Stimulated activated CD4-positive, alpha-beta T cell treated with anti-CD3 and anti-CD28 coated beads, Interleukin-15, amount 100 ng/mL, for 48 hours (primary cell): ENCODE measurements around the gene UGT8.
"Not testable (repeated sequence)": the region's sequence is repeated elsewhere in the genome, so short reads cannot be mapped to it uniquely, and the experiment has no call there.

Experiments
- DNase-seq, 2 donors: peaks; one replicate each; pipeline ENCODE4 v3.0.0-alpha.2; 2020; ENCODE audit warnings: low read depth in 2 of 2

UGT8 gene, protein sequence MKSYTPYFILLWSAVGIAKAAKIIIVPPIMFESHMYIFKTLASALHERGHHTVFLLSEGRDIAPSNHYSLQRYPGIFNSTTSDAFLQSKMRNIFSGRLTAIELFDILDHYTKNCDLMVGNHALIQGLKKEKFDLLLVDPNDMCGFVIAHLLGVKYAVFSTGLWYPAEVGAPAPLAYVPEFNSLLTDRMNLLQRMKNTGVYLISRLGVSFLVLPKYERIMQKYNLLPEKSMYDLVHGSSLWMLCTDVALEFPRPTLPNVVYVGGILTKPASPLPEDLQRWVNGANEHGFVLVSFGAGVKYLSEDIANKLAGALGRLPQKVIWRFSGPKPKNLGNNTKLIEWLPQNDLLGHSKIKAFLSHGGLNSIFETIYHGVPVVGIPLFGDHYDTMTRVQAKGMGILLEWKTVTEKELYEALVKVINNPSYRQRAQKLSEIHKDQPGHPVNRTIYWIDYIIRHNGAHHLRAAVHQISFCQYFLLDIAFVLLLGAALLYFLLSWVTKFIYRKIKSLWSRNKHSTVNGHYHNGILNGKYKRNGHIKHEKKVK

DNA sequence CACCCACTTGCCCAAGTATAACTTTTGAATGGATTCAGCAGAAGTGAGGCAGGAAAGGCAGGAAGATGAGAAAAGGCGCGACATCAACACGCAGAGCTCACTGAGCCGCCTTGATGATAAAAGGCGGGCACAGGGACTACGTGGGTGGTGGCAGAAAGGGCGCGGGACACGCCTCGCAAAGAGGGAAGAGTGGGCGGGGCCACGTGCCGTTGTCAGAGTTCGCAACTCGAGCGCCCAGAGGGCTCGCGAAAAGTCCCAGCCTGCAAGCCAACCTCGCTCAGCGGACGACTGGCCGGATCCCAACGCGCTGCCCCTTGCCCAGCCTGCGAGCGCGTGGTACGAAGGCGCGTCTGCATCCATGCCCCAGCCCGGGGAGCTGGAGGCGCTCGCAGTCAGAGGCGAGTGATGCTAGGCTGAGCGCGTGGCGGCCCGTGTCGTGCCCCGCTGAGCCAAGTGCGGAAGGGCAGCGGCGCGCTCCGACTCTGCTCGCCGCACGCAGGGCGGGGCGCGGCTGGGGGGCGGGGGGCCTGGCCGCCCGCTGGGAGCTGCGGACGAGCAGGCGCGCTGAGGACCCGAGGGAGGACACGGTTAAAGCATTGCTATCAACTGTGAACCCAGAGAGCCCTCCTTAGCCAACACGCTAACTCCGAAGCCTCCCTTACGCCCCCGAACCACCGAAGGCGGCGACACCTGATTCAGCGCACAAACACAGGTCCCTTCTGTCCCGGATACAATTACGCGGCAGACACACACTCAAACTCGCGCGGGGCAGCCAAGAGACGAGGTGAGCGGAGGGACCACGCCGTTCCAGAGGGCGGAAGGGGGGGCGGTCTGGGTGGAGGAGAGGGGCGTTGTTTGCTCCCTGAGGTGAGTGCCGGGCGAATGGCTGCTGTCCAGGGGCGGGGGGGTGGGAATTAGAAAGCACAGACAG is at the start of gene UGT8:
Gene UGT8 (plus strand): TSS at position 617 of the 931 bp plus-strand sequence. CDS start 24,074 bp downstream, outside the sequence.
- DNase-seq = peak; percentile 28 to 43

DNA sequence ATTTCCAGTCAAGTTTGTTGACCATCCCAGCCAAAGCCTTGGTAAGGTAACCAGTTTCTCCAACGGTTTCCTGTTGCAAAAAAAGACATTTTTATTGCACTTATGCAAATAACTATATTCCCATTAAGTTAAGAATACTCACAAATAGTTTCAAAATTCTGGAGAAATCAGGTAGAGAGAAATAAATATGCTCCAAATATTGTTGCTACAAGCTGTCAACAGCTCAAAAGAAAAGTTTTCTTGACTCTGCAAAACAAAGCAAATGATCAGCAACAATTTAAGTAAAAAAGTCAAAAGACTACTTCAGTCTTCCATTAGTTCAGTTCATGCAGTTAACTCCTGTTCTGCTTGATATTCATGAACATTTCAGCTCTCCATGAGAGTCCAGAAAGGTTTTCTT is 49.0 kb upstream of the UGT8 start:
- no peak for DNase-seq

DNA sequence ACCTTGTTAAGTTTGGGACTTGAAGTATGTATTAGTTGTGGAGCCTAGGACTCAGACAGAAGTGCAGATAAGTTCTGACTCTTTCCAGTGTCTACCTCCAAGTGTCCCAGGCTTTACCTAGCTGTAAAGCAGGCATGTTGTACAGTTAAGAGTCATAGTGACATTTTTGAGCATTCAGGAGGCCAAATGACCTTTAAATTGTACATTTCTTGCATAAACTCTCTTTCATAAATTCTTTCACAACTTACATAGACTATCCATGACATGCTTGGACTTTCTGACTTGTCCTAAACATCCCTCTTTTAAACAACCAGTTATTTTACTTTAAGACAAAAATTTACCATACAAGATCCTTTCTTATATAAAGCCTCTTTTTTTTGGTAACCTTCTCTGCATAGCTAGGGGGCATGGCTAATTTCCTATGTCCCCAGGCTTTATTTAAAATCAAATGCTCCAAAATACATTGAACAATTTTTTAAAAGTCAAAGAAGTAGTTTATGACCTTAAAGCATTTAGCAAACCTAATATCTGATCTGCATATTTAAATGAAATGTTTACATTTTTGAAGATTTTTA is 40.1 kb upstream of the UGT8 start:
- DNase-seq = no peak

DNA sequence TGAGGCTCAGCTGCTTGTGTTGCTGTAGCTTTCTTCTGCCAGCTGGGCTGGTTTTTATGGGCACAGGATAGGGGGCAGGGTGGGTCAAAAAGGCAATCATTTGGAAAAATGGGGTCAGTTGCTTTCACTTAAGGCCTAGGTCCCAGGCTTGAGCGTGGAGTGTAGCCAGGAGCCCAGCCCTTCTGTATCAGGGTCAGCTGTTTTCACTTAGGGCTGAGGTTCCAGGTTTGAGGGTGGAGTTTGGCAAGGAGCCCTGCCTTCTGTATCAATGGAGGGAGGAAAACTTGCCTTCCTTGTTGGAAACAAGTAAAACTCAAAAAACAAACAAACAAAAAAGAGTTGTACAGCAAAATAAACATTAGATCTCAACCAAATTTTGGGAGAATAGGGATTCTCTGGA is 37.0 kb upstream of the UGT8 start:
- no peak for DNase-seq

DNA sequence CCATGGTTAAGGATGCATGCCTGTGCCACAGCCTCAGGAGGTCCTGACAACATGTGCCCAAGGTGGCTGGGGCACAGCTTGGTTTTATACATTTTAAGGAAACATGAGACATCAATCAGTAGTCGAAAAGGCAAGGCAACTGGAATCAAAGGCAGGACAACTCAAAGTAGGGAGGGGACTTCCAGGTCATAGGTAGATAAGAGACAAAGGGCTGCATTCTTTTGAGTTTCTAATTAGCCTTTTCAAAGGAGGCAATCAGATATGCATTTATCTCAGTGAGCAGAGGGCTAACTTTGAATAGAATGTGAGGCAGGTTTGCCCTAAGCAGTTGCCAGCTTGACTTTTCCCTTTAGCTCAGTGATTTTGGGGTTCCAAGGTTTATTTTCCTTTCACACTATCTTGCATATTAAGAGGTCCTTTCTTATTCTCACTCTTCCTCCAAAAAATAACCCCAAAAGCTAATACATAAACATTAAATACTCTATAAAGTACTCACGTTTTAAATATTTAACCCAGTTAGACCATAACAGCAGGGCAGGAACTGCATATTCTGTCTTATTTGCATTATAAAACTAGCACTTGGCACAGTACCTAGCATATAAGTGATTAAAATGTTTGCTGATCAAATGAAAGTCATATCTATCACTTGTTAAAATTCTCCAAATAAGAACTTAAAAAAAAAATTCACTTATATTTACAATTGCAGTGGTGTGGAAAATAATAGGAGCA is 36.3 kb upstream of the UGT8 start:
- DNase-seq = no peak

DNA sequence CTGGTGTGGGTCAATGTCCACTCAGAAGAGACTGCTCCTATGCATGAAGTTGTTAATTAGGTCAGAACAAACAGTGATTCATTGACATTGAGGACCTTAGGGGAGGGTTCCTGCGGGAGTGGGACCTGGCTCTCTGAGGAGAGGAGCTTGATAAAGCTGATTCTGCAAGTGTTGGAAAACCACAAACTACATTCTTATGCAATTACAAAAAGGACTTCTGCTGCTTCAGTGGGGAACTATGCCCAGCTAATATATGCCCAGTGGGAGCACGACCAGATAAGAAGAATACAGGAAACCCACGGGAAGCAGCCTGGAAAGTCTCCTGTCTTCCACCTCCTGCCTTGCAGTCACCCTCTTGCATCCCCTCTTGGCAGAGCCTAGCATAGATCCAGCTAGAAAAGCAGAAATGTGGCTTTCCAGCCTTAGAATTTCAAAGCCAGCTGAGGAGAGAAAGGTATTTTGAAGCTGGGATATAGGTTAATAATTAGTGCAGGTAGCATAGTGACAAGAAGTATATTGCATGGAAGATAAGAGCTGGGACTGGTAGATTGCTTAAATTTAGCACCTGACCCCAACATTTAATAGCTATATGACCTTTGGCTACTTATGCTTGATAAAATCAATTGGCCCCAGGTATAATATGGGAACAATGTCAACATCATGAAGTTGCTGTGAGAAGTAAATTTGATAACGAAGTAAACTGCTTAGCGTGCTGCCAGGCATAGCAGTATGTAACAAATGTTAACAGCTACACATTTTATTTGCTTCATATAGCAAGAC is 34.9 kb upstream of the UGT8 start:
- DNase-seq = no peak

DNA sequence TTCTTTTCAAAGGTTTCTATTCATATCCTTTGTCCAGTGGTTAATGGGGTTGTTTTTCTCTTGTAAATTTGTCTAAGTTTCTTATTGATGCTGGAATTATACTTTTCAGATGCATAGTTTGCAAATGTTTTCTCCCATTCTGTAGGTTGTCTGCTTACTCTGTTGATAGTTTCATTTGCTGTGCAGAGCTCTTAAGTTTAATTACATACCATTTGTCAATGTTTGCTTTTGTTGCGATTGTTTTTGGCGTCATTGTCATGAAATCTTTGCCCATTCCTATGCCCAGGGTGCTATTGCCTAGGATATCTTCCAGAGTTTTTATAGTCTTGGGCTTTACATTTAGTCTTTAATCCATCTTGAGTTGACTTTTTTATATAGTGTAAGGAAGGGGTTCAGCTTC is 21.2 kb upstream of the UGT8 start:
- no peak for DNase-seq

DNA sequence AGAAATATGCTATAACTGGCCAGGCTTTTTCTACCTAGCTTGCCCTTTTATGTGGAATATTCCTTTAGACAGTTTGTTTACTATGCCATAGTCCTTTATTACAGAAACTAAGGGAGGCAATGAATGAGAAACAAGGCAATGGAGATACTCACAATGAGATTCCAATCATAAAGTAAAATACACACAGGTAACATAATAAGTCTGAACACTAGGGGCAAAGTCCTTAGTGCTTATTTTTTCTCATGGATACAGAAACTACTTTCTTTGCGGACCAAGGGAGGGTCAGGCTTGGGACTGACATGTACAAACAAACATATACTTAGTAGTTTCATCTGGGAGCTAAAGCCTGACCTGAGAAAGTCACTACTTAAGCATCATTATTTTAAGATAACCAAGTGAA is 16.0 kb upstream of the UGT8 start:
- no peak for DNase-seq

DNA sequence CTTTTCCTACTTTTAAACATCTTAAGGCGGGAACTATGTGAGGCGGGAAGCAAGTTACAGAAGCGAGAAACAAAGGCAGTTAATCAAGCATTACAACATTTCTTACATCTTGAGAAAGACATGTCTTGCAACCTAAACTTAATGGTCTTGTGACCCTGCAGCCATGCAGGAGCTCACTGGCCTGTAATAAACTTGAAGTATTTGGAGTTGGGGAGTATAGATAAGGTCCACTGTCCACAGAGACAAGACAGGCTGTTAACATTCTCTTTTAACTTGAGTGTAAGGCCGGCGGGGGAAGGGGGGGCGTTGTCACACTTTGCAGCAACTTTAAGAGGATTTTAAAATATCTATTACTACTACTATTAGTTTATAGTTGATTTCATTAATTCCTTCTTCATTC is 10.3 kb upstream of the UGT8 start:
- DNase-seq = no peak

DNA sequence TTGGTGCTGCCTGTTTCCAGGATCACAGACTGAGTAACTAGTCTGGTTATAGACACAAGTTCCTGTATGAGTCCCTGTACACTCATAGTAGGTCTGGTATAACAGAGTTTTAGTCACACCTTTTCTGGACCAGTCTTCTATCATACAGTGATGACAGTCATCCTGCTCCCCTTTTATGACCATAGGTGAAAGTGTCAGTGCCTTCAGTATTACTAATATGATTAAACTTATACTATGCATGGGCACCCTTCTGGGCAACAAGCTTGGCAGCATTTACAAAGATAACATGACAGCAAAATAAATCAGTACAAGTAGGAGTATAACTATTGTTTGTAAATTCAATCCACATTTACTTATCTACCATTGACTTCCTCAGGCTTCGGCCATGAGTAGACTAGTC is 8.2 kb upstream of the UGT8 start:
- DNase-seq = not testable (repeated sequence)

DNA sequence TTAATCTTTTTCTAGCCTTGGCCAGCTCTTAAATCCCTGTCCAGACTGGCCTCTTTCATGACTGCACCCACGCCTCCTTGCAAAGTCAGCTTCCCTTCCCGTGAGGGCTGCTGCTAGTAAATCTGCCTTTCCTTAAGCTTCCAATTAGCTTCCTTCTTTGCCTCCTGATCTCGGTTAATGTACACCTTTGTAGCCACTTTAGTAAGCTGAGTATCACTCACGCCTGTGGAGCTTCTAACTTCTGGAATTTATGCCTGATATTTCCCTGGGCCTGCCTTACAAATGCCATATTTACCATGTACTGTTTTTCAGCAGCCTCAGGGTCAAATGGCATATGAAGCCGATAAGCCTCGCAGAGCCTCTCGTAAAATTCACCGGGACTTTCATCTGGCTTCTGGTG is 5.1 kb upstream of the UGT8 start:
- no peak for DNase-seq

DNA sequence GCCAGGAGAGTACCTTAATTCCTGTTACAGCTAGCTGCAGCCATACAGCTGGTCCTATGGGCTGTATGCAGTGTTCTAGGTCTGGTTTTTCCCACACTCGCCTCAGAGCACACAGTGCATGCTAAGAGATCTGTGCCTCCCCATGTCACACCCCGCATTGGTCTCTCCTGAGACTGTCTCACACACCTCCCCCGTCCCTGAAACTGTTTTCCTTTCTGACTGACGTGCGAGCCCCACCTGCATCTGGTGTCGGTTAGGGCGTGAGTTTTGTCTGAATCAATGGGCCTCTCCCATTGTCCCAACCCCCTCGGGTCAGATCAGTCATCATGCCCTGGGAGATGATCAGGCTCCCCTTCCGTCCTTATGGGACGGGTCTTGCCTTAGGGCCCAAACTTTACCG is 3.4 kb upstream of the UGT8 start:
- DNase-seq = no peak

DNA sequence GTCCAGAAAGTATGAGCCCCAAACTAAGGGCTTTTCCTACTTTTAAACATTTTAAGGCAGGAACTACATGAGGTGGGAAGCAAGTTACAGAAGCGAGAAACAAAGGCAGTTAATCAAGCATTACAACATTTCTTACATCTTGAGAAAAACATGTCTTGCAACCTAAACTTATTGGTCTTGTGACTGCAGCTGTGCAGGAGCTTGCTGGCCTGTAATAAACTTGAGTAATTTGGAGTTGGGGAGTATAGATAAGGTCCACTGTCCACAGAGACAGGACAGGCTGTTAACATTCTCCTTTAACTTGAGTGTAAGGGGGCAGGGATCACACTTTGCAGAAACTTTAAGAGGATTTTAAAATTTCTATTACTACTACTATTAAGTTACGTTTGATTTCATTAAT is 2.7 kb upstream of the UGT8 start:
- no peak for DNase-seq

DNA sequence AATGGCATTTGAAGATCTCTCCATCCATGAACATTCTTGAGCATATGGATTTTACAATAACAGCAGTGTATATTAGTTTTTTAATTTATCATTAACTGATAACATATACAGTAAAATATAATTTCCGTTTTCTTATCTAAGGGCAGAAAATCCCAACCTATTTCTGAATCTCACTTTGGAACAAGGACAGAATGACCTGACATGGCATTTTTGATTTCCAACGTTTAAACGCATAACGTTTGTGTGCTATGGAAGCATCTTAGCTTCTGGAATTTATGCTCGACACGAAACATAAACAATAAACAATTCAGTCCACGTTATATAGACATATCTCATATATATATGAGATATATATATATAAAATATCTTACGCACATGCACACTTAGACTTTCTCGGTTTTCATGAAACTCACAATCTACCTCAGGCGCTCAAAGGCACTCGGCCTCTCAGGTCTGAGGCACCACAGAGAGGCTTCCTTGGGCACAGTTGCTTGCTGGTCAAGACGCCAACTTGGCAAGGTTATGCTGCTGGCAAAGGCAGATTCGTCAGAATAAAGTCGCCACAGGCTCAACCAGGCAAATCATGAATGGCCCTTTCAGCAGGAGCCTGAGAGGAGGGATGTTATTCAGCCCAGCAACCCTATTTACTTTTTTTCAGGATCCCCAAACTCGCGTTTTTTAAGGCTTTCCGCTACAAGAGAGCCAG is 1.0 kb upstream of the UGT8 start:
- no peak for DNase-seq

DNA sequence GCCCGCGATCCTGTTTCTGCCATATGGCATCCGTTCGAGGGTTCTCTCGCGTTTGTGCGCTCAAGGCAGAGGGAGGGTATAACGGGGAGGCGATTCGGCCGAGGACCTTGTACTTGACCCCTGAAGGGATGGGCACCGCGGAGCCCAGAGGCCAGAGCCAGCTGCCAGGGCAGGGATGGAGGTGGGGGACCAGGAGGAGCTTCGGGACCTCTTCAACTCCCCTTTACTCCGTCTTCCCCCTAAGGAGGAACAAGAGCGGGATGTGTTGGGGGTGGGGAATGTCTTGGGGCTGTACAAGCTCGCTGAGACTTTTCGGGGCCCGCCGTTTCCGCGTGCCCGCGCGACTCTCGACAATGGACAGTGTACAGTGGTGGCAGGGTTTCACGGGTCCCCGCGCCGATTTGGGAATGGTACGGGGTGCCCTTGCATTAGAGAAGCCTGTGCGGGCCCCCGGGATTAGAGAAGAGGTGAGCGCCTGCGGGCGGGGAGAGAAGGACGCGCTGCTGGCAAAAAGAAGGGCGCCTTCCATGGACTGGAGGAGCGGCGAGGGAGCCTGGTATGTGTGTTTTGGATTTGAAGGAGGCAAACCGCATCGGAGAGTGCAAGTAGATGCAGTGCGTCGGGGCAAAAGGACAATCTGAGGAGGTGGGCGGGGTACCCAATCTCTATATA is 760 bp downstream of the UGT8 start:
- DNase-seq = no peak

DNA sequence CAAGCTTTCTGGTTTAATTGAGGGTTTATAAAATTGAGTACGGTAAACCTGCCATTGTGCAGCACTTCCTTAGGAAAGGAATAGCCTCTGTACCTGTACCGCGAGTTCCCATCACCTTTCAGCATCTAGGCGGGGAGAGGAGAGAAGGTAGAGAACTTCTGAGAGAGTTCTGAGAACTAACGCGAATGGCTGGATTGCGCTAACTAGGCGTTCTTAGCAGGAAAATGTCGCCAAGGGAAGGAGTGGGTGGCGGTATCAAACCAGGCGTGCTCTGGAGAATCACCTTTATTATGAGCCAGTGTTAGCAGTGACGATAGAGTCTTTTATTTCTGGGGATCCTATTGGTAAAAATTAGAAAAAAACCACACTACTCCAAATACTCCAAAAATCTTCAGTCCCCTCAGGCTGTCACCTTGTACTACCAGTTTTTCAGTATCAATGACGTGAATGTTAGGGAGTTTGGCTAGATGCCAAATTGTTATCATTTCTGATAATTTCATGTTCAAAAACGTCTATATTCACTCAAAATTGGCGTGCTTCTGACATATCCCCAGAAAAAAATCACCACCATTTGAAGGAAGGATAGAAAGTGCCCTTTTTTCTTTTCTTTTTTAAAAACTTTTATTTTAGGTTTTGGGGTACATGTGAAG is 1.4 kb downstream of the UGT8 start:
- no peak for DNase-seq

DNA sequence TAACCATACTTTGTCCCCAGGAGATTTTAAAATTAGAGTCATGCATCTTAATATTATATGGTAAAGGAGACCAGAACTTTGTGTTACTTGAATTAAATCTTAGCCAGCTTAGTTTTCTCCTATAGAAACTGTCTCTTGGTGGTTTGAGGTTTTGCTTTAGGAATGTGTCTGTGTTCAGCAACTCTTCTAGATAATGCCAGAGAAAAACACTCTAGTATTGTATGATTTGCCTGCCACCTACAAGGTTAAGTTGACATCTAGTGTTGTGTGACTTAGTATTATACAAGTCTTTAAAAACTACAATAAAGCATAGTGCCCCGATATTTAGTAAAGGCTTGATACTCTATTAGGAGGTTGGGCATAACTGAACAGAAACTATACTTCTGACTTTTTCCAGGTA is 2.1 kb downstream of the UGT8 start:
- DNase-seq = no peak

DNA sequence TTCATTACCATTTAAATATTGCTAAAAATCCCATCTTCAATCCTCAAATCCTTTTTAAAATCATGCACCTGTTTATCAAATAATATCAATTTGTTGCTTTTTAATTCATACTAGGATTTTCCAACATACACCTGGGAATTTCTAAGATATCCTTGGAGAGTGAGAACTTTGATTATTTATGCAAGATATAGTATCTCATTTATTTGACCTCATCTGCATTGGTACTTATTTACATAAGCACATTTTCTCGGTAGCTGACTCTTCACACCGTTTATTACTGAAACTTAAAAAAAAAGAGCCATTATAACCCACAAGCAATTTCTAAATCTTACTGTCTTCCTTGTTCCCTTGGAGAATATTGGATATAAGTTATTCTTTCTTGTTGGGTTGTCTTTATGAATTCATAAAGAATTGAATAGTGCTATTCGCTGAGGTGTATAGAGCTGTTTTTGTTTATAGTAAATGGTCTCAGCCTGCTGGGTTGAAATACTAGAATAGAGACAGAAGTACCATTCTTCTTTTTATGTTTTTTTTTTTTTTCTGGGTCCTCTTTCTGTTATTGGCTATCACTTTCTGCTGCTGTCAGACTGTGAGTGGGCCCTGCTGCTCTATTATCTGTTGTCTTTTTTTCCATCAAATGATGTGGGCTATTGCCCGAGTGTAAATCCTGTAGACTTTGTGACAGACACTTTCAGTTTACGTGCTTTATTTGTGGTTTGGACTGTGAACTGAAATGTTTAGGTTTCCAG is 2.9 kb downstream of the UGT8 start:
- DNase-seq = no peak
